PC-3 (cell line): ENCODE data around the gene MRPL45. TPM values are rescaled to one million over a fixed set of nuclear protein-coding genes. Genes with fewer than 3 reads are reported as not detected.

Source experiments
- ATAC-seq: fragments of 200-7000 bp; cut with Tn5 transposase; 2 replicates; pipeline ENCODE4 v1.9.1; 2020; ENCODE audit warnings: mild to moderate bottlenecking, moderate library complexity
- BruUV-seq: library from RNA; stranded (reverse); fragments of 400-500 nt; replicated peaks from 2 replicates; lab custom pipeline; 2021; lab: Mats Ljungman, UMichigan
- CTCF ChIA-PET: fragments of 300-600 bp; sonication (Branson Sonifier 250); formaldehyde crosslinking; loops from one replicate; lab custom pipeline; 2022; ENCODE audit warnings: antibody characterized with exemption; lab: Charles Lee
- POLR2A ChIA-PET: fragments of 300-600 bp; sonication (Branson Sonifier 250); formaldehyde crosslinking; loops from one replicate; lab custom pipeline; 2022; ENCODE audit warnings: antibody characterized with exemption; ENCODE audit not compliant: unreplicated experiment; lab: Charles Lee
- DNase-seq: peaks from one replicate; pipeline ENCODE4 v3.0.0-alpha.2; 2015
- H2AFZ ChIP-seq: fragments of 300-600 bp; sonication (generic); 2 replicates; pipeline ENCODE4 v1.6.0; 2016; ENCODE audit warnings: antibody characterized with exemption, low read length
- H3F3A ChIP-seq: fragments of 300-600 bp; sonication (generic); one replicate; pipeline ENCODE4 v1.6.0; 2017; ENCODE audit warnings: antibody characterized with exemption, low read length, control low read depth, mild to moderate bottlenecking; ENCODE audit not compliant: unreplicated experiment
- H3K27ac ChIP-seq: fragments of 300-600 bp; sonication (generic); 2 replicates; pipeline ENCODE4 v1.5.1; 2016; ENCODE audit warnings: mild to moderate bottlenecking, low read length
- H3K27me3 ChIP-seq: fragments of 300-600 bp; sonication (generic); 2 replicates; pipeline ENCODE4 v1.6.1; 2016; ENCODE audit warnings: low read length, mixed read lengths
- H3K36me3 ChIP-seq: fragments of 300-600 bp; sonication (generic); 2 replicates; pipeline ENCODE4 v1.6.1; 2016; ENCODE audit warnings: low read depth, mixed run types, low read length, mixed read lengths
- H3K4me1 ChIP-seq: fragments of 300-600 bp; sonication (generic); 2 replicates; pipeline ENCODE4 v1.5.1; 2016; ENCODE audit warnings: low read length; ENCODE audit not compliant: insufficient read depth
- H3K4me2 ChIP-seq: fragments of 300-600 bp; sonication (generic); 2 replicates; pipeline ENCODE4 v1.6.0; 2016; ENCODE audit warnings: low read length
- H3K4me3 ChIP-seq: fragments of 300-600 bp; sonication (generic); 2 replicates; pipeline ENCODE4 v1.5.1; 2016; ENCODE audit warnings: mild to moderate bottlenecking, low read length, mixed read lengths
- H3K79me2 ChIP-seq: fragments of 300-600 bp; sonication (generic); 2 replicates; pipeline ENCODE4 v1.6.1; 2017; ENCODE audit warnings: low read length, mixed read lengths
- H3K9ac ChIP-seq: fragments of 300-600 bp; sonication (generic); 2 replicates; pipeline ENCODE4 v1.6.0; 2016; ENCODE audit warnings: mild to moderate bottlenecking, low read length
- H3K9me2 ChIP-seq: fragments of 300-600 bp; sonication (generic); replicated peaks from 2 replicates; pipeline ENCODE4 v1.6.1; 2016; ENCODE audit warnings: mixed run types, low read length, mixed read lengths
- H3K9me3 ChIP-seq: fragments of 300-600 bp; sonication (generic); 2 replicates; pipeline ENCODE4 v1.6.1; 2016; ENCODE audit warnings: low read length, mixed read lengths
- H4K20me1 ChIP-seq: fragments of 300-600 bp; sonication (generic); 2 replicates; pipeline ENCODE4 v1.6.1; 2016; ENCODE audit warnings: low read length, mixed read lengths
- CTCF ChIP-seq: fragments of 300-600 bp; sonication (generic); conservative IDR thresholded peaks from 2 replicates; pipeline ENCODE4 v1.5.1; 2017; ENCODE audit warnings: antibody characterized with exemption, low read depth, mild to moderate bottlenecking, low read length
- EZH2 ChIP-seq: fragments of 300-600 bp; sonication (generic); IDR thresholded peaks from one replicate; pipeline ENCODE4 v1.6.1; 2017; ENCODE audit warnings: antibody characterized with exemption, mild to moderate bottlenecking, low read length; ENCODE audit not compliant: unreplicated experiment
- EZH2phosphoT487 ChIP-seq: fragments of 300-600 bp; sonication (generic); IDR thresholded peaks from 2 replicates; pipeline ENCODE4 v1.6.1; 2018; ENCODE audit warnings: mild to moderate bottlenecking, antibody characterized with exemption, low read length, borderline replicate concordance
- intact Hi-C: fragments of 100-400 bp; cut with micrococcal nuclease; formaldehyde crosslinking; loops from 2 replicates; pipeline ENCODE4 v1.9.0; 2023
- total RNA-seq: library from RNA; depleted of rRNA; stranded (reverse); fragments of >200 nt; gene quantifications from 2 replicates; pipeline ENCODE4 v1.2.3, GENCODE V29; 2014

The MRPL45 gene
- total RNA-seq, 1 experiment from 2014 or later = 34.3 TPM

GRCh38 chr17:38325221-38325851 is 28.4 kb downstream of the MRPL45 start:
- Histone ChIP-seq H3K27me3 (no peaks in the 10 kb centered on the region), H3K4me3 (no peak overlapping the region), H3F3A (no peaks in the 10 kb centered on the region), H3K9me2 (no peaks in the 10 kb centered on the region), H3K27ac (no peak overlapping the region), H3K4me2 (no peak overlapping the region), H3K9me3 (no peaks in the 10 kb centered on the region), H3K4me1 (peaks cover 8% of the 10 kb centered on the region; the same call in 1 of the 2 replicates), H3K79me2 (no peaks in the 10 kb centered on the region), H2AFZ (no peak overlapping the region), H3K36me3 (no peaks in the 10 kb centered on the region; the same call in 1 of the 2 replicates), H4K20me1 (no peaks in the 10 kb centered on the region), H3K9ac (no peak overlapping the region)
- no peak for ATAC-seq
- POLR2A ChIA-PET = no interaction called here
- intact Hi-C loops = no loop called here
- TF ChIP-seq EZH2 (no peak), EZH2phosphoT487 (no peak), CTCF (no peak)
- no TSS peak for BruUV-seq
- DNase-seq = no peak
- CTCF ChIA-PET = interaction anchor here (0.6 kb wide), 1 partner anchor 16 kb away, joined by 8 read pairs; no protein-coding TSS in a partner anchor

- Histone ChIP-seq H3F3A (no peaks in the 10 kb centered on the region), H3K4me2 (no peak overlapping the region), H3K9ac (no peak overlapping the region), H4K20me1 (no peaks in the 10 kb centered on the region), H3K36me3 (no peaks in the 10 kb centered on the region; the same call in 1 of the 2 replicates), H3K4me3 (no peak overlapping the region), H3K4me1 (peaks cover 8% of the 10 kb centered on the region; the same call in 1 of the 2 replicates), H2AFZ (no peak overlapping the region), H3K9me3 (no peaks in the 10 kb centered on the region), H3K79me2 (no peaks in the 10 kb centered on the region), H3K27ac (no peak overlapping the region), H3K9me2 (no peaks in the 10 kb centered on the region), H3K27me3 (no peaks in the 10 kb centered on the region)
- ATAC-seq (no peak), DNase-seq (no peak)
- POLR2A ChIA-PET = no interaction called here
- intact Hi-C loops = no loop called here
- BruUV-seq = no TSS peak
- CTCF ChIA-PET = no interaction called here
- TF ChIP-seq EZH2 (no peak), EZH2phosphoT487 (no peak), CTCF (no peak)
Observed at GRCh38 chr17:38326996-38327792, 30.2 kb downstream of the MRPL45 start.
